Ovary (tissue), 9 donors: Measurements from ENCODE around the gene CMIP. TPM values are rescaled to one million over a fixed set of nuclear protein-coding genes. Genes with fewer than 3 reads are reported as not detected.

ENCODE experiments used
- DNase-seq, 5 donors: peaks; one replicate each; pipeline ENCODE4 v3.0.0-alpha.2; 2019 to 2020
- H3K27ac ChIP-seq, 2 donors: fragments of 200-600 bp; one replicate each; pipeline versions ENCODE4 v1.5.1 to v1.8.0; 2019 to 2022
- H3K27me3 ChIP-seq: fragments of 200-600 bp; one replicate; pipeline ENCODE4 v1.8.0; 2022
- H3K36me3 ChIP-seq: fragments of 200-600 bp; sonication (generic); one replicate; pipeline ENCODE4 v1.5.1; 2019
- H3K4me1 ChIP-seq: one replicate; pipeline ENCODE4 v1.8.1; 2013; ENCODE audit warnings: mild to moderate bottlenecking, moderate library complexity; ENCODE audit not compliant: insufficient read depth
- H3K4me3 ChIP-seq: fragments of 200-600 bp; sonication (generic); one replicate; pipeline ENCODE4 v1.5.1; 2017
- H3K9me3 ChIP-seq, 2 donors: fragments of 200-600 bp in 1 of 2; sonication (generic) in 1 of 2; one replicate each; pipeline versions ENCODE4 v1.5.1 to v1.8.1; 2013 to 2019; ENCODE audit warnings: mild to moderate bottlenecking in 1 of 2, moderate library complexity in 1 of 2
- EP300 ChIP-seq: sonication (generic); formaldehyde crosslinking; IDR thresholded peaks from one replicate; pipeline ENCODE4 v1.6.1; 2017; ENCODE audit warnings: antibody characterized with exemption
- POLR2A ChIP-seq: fragments of 450-650 bp; IDR thresholded peaks from one replicate; pipeline ENCODE4 v1.6.1; 2017; ENCODE audit warnings: antibody characterized with exemption, mild to moderate bottlenecking, moderate library complexity
- WGBS, 3 donors: extraction: QIAGEN DNeasy Blood & Tissue Kit in 1 of 3; methylation state at CpG; one replicate each; pipeline versions ENCODE4 v1.1.5 to v1.1.7; 2013 to 2017; 5-methylcytosine and 5-hydroxymethylcytosine counted together
- intact Hi-C, 4 donors: fragments of 100-400 bp; cut with DNase I; formaldehyde crosslinking; loops; one replicate each; pipeline versions ENCODE4 v1.11.0 to v1.15.1; 2022 to 2023
- polyA plus RNA-seq, 2 donors: library from polyadenylated mRNA; stranded (reverse); fragments of 200-250 nt in 1 of 2; fragments of 350-450 nt in 1 of 2; fragmentation: Illumina TruSeq in 1 of 2; extraction: RNeasy Lipid Tissue Mini Kit (QIAGEN cat#74804) in 1 of 2; gene quantifications; one replicate each; pipeline ENCODE4 v1.2.3, GENCODE V29; 2013 to 2014
- total RNA-seq, 7 donors: library from RNA; depleted of rRNA in 2 of 7; stranded (reverse); fragments of >200 nt in 2 of 7; fragmentation: NEBNext Ultra II Directional in 3 of 7; extraction: Animal tissue kit (Norgen Biotek cat#: 25700) in 3 of 7; gene quantifications; one replicate each; pipeline versions ENCODE4 v1.1.0 to v1.2.4, GENCODE V29; 2016 to 2023
- TF ChIP-seq, protein P1 (sequence below), 3 donors: fragments of 450-650 bp in 2 of 3; fragments of 200-600 bp in 1 of 3; IDR thresholded peaks; one replicate each; pipeline versions ENCODE4 v1.5.1 to v1.8.0; 2016 to 2022; ENCODE audit warnings: antibody characterized with exemption in 3 of 3, mild to moderate bottlenecking in 1 of 3
- donor health status: DM: no; HTN: no; CAD: no; lungs with moderate emphysema.
- donor health status: DM: no; HTN: no; CAD: no.
- donor health status: Bipolar disorder and iron deficiency.
- donor health status: DM: yes; HTN: yes; CAD: no.
- donor health status: DM: no; HTN: no; CAD: no.
- donor health status: DM: yes; HTN: yes; CAD: no.

CMIP gene
- total and polyA plus RNA-seq, 9 donors: 19.4 to 68.2 (median 38.7) TPM

DNA sequence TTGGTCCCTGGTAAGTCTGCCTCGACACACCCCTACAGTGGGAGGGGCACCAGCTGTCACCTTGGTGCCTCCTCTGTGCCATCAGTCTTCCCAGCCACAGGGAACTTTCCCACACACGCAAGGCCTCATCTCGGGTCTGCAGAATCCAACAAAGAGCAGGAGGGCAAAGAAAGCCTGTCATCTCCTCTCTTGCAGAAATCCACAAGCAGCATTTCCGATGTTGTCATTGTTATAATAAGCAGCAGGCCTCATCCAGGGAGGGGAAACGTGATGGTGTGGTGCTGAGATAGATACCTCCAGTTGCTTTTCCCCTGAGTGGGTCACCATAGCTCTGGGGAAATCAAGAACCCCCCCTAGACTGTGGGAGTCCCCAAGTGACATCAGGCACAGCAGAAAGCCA is 110.4 kb downstream of the CMIP start:
- Histone ChIP-seq H3K9me3 (no peaks in the 10 kb centered on the region), H3K36me3 (no peaks in the 10 kb centered on the region), H3K4me3 (no peak overlapping the region), H3K27ac (no peak overlapping the region), H3K27me3 (no peaks in the 10 kb centered on the region), H3K4me1 (peaks cover 9% of the 10 kb centered on the region)
- DNase-seq: no peak
- WGBS, 3 donors: 79 to 88% (median 80%) methylated on average over 5 of the region's 5 CpGs
- intact Hi-C loops: no loop called here
- TF ChIP-seq EP300 (no peak), POLR2A (no peak)
- TF ChIP-seq, protein P1, sequence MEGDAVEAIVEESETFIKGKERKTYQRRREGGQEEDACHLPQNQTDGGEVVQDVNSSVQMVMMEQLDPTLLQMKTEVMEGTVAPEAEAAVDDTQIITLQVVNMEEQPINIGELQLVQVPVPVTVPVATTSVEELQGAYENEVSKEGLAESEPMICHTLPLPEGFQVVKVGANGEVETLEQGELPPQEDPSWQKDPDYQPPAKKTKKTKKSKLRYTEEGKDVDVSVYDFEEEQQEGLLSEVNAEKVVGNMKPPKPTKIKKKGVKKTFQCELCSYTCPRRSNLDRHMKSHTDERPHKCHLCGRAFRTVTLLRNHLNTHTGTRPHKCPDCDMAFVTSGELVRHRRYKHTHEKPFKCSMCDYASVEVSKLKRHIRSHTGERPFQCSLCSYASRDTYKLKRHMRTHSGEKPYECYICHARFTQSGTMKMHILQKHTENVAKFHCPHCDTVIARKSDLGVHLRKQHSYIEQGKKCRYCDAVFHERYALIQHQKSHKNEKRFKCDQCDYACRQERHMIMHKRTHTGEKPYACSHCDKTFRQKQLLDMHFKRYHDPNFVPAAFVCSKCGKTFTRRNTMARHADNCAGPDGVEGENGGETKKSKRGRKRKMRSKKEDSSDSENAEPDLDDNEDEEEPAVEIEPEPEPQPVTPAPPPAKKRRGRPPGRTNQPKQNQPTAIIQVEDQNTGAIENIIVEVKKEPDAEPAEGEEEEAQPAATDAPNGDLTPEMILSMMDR (IDR thresholded peaks at IDR 0.05): no peak

DNA sequence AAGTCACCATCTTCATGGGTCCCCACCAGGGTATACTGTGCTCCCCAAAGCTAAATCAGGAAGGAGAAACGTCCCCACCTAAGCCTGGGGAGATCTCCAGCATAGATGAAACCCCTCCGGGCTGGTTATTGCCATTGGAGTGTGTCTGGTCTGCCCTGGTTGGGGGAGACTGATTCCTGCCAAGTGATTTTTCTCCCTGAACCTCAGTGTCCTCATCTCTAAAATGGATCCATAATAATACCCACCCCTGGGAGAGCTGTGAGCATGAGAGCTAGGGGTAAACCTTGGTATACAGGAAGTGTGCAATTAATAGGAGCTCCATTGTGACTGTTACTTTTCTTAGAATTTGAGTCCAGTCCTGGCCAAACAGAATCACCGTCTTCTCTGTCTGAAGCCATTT is 111.1 kb downstream of the CMIP start:
- WGBS, 3 donors: 92 to 100% (median 93%) methylated on average over 3 of the region's 3 CpGs
- Histone ChIP-seq H3K4me1 (peaks cover 9% of the 10 kb centered on the region), H3K36me3 (no peaks in the 10 kb centered on the region), H3K9me3 (no peaks in the 10 kb centered on the region), H3K4me3 (no peak overlapping the region), H3K27ac (no peak overlapping the region), H3K27me3 (no peaks in the 10 kb centered on the region)
- TF ChIP-seq POLR2A (no peak), EP300 (no peak)
- TF ChIP-seq, protein P1 (IDR thresholded peaks at IDR 0.05): no peak
- DNase-seq: no peak
- intact Hi-C loops: no loop called here

DNA sequence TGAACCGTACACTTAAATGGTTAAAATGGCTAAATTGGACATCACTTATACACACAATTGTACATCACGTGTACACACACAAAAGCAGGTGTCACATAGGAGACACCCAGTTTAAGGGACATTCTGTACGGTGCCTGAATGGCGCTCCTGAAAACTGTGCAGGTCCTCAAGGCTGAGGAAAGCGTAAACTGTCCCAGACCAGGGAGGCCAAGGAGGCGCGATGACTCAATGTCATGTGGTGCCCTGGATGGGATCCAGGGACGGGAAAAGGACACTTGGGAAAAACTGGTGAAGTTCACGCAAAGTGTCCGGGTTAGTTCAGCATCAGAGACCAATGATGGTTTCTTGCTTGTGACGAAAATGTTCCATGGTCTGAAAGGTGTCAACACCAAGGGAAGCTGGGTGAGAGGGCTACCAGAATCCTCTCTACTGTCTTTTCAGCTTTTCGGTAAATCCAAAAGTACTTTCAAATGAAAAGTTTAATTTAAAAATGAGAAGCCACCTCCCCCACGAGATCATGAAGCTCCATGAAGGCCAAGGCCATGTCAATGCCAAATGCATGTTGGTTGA is 112.2 kb downstream of the CMIP start:
- WGBS, 3 donors: 87 to 92% (median 90%) methylated on average over 13 of the region's 13 CpGs
- no peak for DNase-seq
- no peaks in the 10 kb centered on the region for H3K27me3 ChIP-seq
- H3K36me3 ChIP-seq: no peaks in the 10 kb centered on the region
- no peak overlapping the region for H3K27ac ChIP-seq
- TF ChIP-seq POLR2A (no peak), EP300 (no peak)
- TF ChIP-seq, protein P1 (IDR thresholded peaks at IDR 0.05): no peak
- H3K4me1 ChIP-seq: peaks cover 8% of the 10 kb centered on the region
- intact Hi-C loops: no loop called here
- H3K4me3 ChIP-seq: no peak overlapping the region
- no peaks in the 10 kb centered on the region for H3K9me3 ChIP-seq

DNA sequence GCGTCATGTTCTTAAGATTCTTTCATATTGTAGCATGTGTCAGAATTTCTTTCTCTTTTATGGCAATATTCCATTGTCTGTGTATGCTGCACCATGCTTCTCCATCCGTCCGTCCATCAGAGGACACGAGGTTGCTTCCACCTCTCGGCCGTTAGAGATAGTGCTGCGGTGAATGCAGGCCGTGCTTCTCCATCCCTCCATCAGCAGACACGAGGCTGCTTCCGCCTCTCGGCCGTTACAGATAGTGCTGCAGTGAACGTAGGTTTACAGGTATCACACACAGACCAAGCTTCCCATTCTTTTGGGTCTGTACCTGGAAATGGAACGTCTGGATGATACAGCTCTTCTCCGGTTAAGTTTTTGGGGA is 113.5 kb downstream of the CMIP start:
- TF ChIP-seq, protein P1 (IDR thresholded peaks at IDR 0.05): no peak
- no peak for TF ChIP-seq EP300
- Histone ChIP-seq H3K27me3 (no peaks in the 10 kb centered on the region), H3K4me1 (peaks cover 11% of the 10 kb centered on the region), H3K4me3 (no peak overlapping the region), H3K27ac (no peak overlapping the region), H3K9me3 (no peaks in the 10 kb centered on the region), H3K36me3 (no peaks in the 10 kb centered on the region)
- no peak for DNase-seq
- WGBS, 3 donors: 80 to 88% (median 85%) methylated on average over 15 of the region's 15 CpGs
- intact Hi-C loops: no loop called here
